Stimulated activated CD4-positive, alpha-beta T cell treated with anti-CD3 and anti-CD28 coated beads, TNF-alpha, amount 100 ng/mL, for 1 hour (primary cell): ENCODE measurements around the gene METTL26.

Experiments
- DNase-seq, 3 donors: peaks; one replicate each; pipeline ENCODE4 v3.0.0-alpha.2; 2020; ENCODE audit warnings: low read depth in 3 of 3, low spot score in 1 of 3

The METTL26 gene

GRCh38 chr16:625977-626765, 9.9 kb downstream of the METTL26 start:
- no peak for DNase-seq

- DNase-seq, result no peak
Observed at GRCh38 chr16:625117-625976, 10.8 kb downstream of the METTL26 start.

- DNase-seq, result no peak
Observed at GRCh38 chr16:624526-625070, 11.5 kb downstream of the METTL26 start.

- DNase-seq, result no peak
Observed at GRCh38 chr16:622920-623280, 13.2 kb downstream of the METTL26 start.

GRCh38 chr16:621526-622105, 14.5 kb downstream of the METTL26 start:
- DNase-seq, result no peak

- DNase-seq, result no peak
Observed at GRCh38 chr16:620700-621525, 15.2 kb downstream of the METTL26 start.

- no peak for DNase-seq
Observed at GRCh38 chr16:619476-620100, 16.5 kb downstream of the METTL26 start.

GRCh38 chr16:617855-618254, 18.2 kb downstream of the METTL26 start:
- no peak for DNase-seq

GRCh38 chr16:616733-617586, 19.1 kb downstream of the METTL26 start:
- DNase-seq, result no peak

- no peak for DNase-seq
Observed at GRCh38 chr16:615122-615521, 21.0 kb downstream of the METTL26 start.

- peak in 1 of 3 donors; percentile 49 for DNase-seq
Observed at GRCh38 chr16:610513-611381, 25.4 kb downstream of the METTL26 start.

- no peak for DNase-seq
Observed at GRCh38 chr16:609984-610383, 26.1 kb downstream of the METTL26 start.

- DNase-seq, result no peak
Observed at GRCh38 chr16:609316-609715, 26.8 kb downstream of the METTL26 start.

- DNase-seq, result no peak
Observed at GRCh38 chr16:608019-608418, 28.1 kb downstream of the METTL26 start.

GRCh38 chr16:606656-607307, 29.3 kb downstream of the METTL26 start:
- no peak for DNase-seq

- DNase-seq, result no peak
Observed at GRCh38 chr16:603933-604332, 32.2 kb downstream of the METTL26 start.

- DNase-seq, result no peak
Observed at GRCh38 chr16:600781-601180, 35.3 kb downstream of the METTL26 start.
